SK-N-SH (cell line): ENCODE measurements around the gene SLC38A6.

Experiments
- NFIC ChIP-seq: IDR thresholded peaks from 2 replicates; pipeline ENCODE4 v1.4.0; 2012; ENCODE audit warnings: borderline replicate concordance
- YY1 ChIP-seq: IDR thresholded peaks from 2 replicates; pipeline ENCODE4 v1.4.0; 2012; ENCODE audit warnings: low read depth, mild to moderate bottlenecking

GRCh38 chr14:60951776-60952435 lies 29.1 kb upstream of the SLC38A6 start:
- TF ChIP-seq NFIC (no peak), YY1 (no peak)
